ENCODE results near the gene SORCS2.

DNA sequence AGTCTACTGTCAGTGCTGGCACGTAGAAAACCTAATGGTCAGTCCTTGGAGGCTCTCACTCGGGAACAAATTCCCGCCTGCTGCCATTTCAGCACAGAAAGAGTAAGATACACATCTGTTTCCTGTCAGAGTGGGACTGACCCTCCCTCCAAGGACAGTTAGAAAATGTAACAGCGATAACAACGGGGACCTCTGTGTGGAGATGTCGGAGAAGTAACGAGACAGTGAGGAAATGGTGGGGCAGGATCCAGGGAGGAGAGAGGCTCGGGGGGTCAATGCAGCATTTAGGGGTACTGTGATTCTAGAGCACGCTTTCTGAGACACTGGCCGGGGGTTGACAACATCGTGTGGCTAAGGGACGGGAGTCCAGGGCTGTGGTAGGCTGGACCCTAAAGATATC is 36.0 kb upstream of the SORCS2 start:
- TF ChIP-seq, protein P1, sequence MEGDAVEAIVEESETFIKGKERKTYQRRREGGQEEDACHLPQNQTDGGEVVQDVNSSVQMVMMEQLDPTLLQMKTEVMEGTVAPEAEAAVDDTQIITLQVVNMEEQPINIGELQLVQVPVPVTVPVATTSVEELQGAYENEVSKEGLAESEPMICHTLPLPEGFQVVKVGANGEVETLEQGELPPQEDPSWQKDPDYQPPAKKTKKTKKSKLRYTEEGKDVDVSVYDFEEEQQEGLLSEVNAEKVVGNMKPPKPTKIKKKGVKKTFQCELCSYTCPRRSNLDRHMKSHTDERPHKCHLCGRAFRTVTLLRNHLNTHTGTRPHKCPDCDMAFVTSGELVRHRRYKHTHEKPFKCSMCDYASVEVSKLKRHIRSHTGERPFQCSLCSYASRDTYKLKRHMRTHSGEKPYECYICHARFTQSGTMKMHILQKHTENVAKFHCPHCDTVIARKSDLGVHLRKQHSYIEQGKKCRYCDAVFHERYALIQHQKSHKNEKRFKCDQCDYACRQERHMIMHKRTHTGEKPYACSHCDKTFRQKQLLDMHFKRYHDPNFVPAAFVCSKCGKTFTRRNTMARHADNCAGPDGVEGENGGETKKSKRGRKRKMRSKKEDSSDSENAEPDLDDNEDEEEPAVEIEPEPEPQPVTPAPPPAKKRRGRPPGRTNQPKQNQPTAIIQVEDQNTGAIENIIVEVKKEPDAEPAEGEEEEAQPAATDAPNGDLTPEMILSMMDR (IDR thresholded peaks at IDR 0.05): no peak
- TF ChIP-seq EP300 (IDR thresholded peaks at IDR 0.05): no peak
- TF ChIP-seq POLR2AphosphoS5 (IDR thresholded peaks at IDR 0.05): no peak
